Pericardium fibroblast (primary cell): ENCODE data around the gene TMEM128. TPM values are rescaled to one million over a fixed set of nuclear protein-coding genes. Genes with fewer than 3 reads are reported as not detected.

ENCODE experiments used
- total RNA-seq: library from RNA; depleted of rRNA; stranded (reverse); fragments of >200 nt; gene quantifications from 2 replicates; pipeline ENCODE4 v1.2.3, GENCODE V29; 2015

Gene TMEM128, protein sequence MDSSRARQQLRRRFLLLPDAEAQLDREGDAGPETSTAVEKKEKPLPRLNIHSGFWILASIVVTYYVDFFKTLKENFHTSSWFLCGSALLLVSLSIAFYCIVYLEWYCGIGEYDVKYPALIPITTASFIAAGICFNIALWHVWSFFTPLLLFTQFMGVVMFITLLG
- total RNA-seq = 17.3 and 21.6 TPM in 2 replicates

DNA sequence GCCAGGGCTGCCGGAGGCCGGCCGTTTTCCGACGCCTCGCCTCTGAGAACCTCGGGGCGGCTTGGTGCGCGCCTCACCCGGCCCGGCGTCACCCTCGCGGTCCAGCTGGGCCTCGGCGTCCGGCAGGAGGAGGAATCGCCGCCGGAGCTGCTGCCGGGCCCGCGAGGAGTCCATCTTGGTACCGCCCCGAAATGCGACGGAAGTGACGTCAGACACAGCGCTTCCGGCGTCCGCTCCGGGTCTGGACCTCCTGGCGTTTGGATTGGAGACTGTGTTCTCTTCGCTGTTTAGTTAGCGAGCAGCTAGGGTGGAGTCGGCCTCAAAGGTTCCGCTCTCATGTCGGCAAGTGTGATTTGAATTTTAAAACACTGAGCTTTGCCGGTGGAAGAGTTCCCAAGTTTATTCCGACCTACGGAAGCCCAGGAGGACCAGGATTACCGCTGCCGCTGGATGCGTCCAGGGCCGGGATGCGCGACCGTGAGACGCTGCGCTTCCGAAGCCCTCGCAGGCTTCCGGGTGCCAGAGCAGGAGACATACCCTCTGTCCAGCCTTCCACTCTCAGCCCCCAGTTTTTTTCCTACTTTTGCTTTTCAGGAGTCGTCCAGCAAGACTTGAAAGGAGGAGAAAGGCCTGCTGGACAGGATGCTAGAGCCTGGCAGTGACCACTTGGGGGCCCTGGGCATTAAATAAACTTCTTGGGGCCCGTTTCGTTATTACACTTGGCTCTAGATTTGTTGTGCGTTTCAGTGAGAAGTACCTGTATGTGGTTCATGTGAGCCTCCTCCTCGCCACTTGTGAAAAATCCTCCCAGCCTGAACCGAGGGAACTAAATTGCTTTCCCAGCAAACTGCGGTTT lies at the start of gene TMEM128:
TMEM128 (minus strand) TSS at position 195 of the 856 bp plus-strand sequence; CDS start at position 174, 21 bp downstream.

DNA sequence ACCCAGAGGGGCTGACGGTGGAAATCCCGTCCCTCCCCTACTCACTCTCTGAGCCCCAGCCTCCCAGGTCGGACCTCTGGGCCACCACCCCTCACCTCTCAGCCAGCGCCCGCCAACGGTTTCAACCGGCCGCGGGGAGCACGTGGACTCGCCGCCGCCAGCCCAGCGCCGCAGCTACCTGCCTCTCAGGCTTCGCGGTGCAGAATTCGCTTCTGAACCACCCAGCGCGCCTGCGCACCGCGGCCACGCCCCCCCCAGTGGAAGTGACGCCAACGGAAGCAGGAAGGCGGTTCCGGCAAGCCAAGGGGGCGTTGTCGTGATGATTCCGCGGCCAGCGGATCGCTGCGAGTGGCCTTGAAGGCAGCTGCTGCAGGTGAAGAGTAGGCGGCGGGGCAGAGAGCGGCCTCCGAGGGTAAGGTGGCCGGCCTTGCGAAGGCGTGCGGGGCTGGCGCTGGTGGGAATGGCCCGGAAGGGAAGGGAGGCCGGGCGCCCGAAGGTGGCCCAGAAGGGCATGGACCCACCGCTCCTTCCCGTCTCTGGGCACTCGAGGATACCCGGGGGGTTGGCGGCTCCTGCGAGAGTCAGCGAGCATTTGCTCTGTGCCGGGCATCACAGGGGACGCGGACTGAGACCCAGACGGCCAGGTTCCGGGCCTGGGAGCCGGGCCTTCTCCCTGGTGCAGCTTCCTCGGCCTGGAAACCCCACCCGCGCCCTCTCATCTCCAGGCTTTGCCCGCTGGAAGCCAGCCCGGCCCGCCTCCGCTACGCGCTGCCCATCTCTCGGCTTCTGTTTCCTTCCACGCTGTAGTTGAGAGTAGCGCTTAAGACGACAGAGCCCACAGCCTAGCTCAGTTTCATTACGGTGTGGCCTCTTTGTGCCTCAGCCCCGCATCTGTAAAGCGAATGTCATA lies 42.2 kb upstream of the TMEM128 start, which contains the start of the genes LYAR and ZBTB49:
LYAR (minus strand) TSS at position 214 of the 910 bp plus-strand sequence. CDS start 6,412 bp downstream, outside the sequence.
ZBTB49 (plus strand) TSS at position 311 of the 910 bp plus-strand sequence. CDS start 9,695 bp downstream, outside the sequence.

DNA sequence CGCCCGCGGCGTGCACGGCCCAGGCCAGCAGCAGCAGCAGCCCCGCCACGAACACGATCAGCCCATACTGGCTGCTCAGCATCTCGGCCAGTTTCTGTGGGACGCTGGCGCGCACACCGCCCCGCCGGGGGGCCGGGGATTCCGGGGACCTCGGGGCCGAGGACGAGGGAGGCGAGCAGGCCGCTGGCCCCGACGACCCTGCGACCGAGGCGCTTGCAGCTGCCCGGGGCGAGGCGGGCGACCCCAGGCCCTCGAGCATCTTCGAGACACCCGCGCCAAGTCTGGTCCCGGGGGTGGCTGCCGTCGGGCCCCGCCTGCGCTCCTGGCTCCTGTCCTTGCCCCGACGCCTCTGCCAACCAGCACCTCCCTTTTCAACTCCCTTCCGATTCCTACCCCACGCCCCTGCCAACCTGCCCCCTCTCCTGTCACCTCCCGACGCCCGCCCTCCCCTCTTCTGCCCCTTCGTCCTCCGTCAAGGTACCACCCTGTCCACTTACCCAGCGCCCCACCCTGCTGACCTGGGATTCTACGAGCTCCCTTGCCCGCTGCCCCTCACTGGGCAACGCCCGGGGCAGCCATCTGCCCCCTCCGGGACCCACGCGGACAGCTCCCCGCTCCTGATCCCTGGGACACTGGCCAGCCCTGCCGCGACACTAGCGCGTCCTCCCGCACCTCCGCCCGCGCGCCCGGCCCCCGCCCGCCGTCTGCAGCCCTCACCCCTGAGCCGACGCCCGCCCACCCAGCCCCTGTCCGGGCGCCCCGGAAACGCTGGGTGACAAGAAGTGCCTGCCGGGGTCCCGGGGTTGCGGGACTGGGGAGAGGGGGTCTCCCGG lies 21.2 kb downstream of the TMEM128 start, which contains the start of gene OTOP1:
OTOP1 (minus strand) TSS at position 324 of the 833 bp plus-strand sequence; CDS start at position 259, 65 bp downstream.

Other genes with a start within 250 kb of the TMEM128 start
- gene OTOP1, start 21.3 kb downstream of the TMEM128 start, total RNA-seq = not detected in 2 replicates
- gene LYAR, start 41.9 kb upstream of the TMEM128 start, total RNA-seq = 10.9 and 12.4 TPM in 2 replicates
- 2.0 and 5.4 TPM in 2 replicates for gene ZBTB49, start 42.0 kb upstream of the TMEM128 start, total RNA-seq
- gene NSG1, start 138.9 kb upstream of the TMEM128 start, total RNA-seq = 1.8 and 33.4 TPM in 2 replicates